ENCODE data around the gene SQSTM1.
"Not testable (repeated sequence)": the region's sequence is repeated elsewhere in the genome, so short reads cannot be mapped to it uniquely, and the experiment has no call there.

Gene SQSTM1

DNA sequence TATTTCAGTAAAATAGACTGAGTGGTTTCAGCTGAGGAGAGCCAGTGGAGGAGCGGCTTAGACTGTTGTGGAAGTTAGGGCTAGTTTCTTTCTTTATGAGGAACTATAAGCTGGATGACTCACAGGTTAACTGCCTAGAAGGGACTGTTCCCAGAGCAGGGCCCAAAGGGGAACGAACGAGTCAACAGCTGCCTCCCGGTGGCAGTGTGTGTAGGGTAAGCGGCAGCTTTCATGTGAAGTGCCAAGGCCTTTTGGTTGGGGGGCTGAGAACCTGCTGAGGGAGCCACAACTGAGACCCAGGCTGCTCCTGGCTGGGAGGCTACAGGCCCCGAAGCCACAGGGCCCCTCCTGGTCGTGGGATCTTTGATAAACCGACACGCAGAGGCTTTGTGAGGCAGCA, 7.0 kb downstream of the SQSTM1 start:
- no peak for DNase-seq

DNA sequence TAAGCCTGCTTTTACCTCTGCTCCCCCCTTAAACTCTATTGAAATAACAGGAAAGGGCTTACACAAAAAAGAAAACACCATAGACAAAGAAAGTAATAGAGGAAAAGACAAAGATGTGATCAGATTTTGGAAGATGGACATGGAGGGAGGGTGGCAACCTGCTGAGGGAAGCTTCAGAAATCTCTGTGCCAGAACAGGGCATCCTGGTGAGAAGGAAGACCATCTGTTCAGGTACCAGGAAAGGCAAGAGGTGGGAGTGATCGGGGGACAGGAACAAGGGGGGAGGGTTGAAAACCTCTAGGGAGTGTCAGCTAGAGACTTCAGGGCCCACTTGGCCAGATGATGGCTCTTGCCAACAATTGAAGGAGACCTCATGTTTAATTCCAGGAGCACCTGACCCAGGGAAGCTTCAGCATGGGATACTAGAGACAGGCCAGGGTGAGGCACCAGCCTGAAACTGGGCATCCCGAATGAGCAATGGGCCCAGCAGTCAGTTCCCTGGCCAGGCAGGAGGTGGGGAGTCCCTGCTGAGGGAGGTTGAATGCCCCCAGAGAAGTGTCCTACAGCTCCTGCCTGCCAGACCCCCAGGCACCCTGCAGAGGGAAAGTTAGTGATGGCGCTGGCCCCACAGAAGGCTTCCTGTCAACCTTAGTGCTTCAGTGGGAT, 8.2 kb downstream of the SQSTM1 start:
- peak; percentile 44 for DNase-seq

- no peak for DNase-seq
These were observed 9.2 kb downstream of the SQSTM1 start for GRCh38 chr5:179829732-179830435.

DNA sequence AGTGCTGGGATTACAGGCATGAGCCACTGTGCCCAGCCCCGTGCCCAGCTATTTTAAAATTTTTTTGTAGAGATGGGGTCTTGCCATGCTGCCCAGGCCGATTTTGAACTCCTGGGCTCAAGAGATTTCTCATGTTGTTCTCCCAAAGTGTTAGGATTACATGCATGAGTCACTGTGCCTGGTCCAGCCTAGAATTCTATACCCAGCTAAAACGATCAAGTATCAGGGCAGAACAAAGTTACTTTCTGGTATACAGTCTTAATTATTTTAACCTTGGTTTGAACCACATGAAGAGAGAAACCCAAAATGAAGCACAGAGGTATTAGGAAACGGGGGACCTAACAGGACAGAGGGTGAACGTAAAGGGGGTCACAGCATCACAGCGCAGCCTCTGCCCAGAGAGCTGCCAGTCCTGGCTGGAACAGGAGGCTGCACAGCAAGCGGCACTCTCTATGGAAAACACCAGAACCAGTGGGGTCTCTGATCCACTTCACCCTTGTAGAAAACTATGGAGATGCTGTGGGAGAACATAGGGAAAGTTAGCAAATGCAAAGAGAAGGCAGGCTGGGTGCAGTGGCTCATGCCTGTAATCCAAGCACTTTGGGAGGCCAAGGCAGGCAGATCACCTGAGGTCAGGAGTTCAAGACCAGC, 10.2 kb downstream of the SQSTM1 start:
- no peak for DNase-seq

DNA sequence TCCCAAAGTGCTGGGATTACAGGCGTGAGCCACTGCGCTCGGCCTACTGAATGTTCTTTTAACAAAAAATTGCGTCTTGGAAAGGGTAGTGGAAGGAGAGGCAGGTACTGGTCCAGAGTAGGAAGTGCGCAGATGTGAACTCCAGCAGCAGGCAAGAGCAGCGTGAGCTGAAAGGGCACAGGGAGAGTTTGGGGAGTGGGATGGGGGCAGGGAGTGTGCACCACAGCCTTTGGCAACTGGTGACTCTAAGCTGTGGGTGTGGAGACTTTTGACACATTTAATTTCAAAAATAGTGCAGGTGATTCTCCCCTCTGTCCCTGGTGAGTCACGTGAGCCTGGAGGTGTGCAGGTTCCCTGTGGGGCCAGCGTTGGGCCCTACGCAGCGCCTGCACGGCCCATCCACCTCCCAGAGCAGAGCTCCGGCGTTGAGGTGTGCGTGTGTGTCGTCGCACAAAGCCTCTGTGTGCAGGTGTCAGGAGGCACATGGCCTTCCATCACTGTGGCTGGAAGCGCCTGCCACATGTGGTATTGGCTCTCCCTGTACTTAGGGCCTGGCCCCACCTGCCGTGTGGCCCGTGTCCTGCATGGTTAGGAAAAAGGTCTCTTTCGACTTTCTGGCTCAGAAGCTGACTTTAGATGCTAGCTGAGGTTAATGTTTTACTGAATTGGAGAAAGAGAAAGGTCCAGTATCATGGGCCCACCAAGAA, 11.5 kb downstream of the SQSTM1 start:
- no peak for DNase-seq

DNA sequence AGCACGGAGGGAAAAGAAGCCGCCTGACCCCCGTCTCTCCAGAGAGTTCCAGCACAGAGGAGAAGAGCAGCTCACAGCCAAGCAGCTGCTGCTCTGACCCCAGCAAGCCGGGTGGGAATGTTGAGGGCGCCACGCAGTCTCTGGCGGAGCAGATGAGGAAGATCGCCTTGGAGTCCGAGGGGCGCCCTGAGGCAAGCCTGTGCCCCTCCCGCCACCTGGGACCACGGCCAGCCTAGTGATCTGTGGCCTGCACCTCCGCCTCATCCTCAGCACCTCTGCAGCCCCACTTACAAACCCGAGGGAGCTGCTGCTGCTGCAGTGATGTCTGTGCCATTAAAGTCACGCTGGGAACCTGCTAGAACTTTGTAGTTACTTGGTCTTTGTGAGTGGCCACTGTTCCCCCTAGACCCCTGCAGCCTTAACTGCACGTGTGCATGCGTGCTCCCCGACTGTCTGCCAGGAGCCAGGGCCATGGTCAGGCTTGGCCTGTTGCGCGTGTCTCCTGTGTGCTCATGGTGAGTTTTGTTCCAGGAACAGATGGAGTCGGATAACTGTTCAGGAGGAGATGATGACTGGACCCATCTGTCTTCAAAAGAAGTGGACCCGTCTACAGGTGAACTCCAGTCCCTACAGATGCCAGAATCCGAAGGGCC, 12.5 kb downstream of the SQSTM1 start:
- DNase-seq = no peak

DNA sequence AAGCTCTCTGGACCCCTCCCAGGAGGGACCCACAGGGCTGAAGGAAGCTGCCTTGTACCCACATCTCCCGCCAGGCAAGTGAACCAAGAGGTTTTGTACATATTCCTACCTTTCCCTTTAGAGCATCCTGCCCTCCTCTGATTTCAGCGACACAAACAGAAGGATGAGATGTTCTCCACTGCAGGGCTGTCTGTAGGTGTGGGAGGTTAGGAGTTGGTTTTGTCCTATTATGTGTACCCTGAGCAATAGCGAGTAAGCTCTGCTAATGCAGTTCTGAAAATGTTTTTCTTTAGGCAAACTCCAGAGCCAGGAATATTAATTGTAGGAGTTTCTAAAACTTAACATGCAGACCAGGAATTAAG, 13.0 kb downstream of the SQSTM1 start:
- DNase-seq = no peak

- no peak for DNase-seq
These were observed 13.4 kb downstream of the SQSTM1 start for GRCh38 chr5:179834120-179834519.

DNA sequence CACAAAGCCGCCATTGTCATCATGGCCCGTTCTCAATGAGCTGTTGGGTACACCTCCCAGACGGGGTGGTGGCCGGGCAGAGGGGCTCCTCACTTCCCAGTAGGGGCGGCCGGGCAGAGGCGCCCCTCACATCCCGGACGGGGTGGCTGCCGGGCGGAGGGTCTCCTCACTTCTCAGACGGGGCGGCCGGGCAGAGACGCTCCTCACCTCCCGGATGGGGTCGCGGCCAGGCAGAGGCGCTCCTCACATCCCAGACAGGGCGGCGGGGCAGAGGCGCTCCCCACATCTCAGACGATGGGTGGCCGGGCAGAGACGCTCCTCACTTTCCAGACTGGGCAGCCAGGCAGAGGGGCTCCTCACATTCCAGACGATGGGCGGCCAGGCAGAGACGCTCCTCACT, 14.2 kb downstream of the SQSTM1 start:
- DNase-seq = not testable (repeated sequence)

GRCh38 chr5:179836225-179837019, 15.7 kb downstream of the SQSTM1 start:
- peak; percentile 31 for DNase-seq

DNA sequence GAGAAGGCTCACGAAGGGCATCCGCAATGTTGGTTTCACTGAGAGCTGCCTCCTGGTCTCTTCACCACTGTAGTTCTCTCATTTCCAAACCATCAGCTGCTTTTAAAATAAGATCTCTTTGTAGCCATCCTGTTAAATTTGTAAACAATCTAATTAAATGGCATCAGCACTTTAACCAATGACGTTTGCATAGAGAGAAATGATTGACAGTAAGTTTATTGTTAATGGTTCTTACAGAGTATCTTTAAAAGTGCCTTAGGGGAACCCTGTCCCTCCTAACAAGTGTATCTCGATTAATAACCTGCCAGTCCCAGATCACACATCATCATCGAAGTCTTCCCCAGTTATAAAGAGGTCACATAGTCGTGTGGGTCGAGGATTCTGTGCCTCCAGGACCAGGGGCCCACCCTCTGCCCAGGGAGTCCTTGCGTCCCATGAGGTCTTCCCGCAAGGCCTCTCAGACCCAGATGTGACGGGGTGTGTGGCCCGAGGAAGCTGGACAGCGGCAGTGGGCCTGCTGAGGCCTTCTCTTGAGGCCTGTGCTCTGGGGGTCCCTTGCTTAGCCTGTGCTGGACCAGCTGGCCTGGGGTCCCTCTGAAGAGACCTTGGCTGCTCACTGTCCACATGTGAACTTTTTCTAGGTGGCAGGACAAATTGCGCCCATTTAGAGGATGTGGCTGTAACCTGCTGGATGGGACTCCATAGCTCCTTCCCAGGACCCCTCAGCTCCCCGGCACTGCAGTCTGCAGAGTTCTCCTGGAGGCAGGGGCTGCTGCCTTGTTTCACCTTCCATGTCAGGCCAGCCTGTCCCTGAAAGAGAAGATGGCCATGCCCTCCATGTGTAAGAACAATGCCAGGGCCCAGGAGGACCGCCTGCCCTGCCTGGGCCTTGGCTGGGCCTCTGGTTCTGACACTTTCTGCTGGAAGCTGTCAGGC, 16.6 kb downstream of the SQSTM1 start:
- no peak for DNase-seq

- DNase-seq = no peak
These were observed 18.9 kb downstream of the SQSTM1 start for GRCh38 chr5:179839328-179840256.

DNA sequence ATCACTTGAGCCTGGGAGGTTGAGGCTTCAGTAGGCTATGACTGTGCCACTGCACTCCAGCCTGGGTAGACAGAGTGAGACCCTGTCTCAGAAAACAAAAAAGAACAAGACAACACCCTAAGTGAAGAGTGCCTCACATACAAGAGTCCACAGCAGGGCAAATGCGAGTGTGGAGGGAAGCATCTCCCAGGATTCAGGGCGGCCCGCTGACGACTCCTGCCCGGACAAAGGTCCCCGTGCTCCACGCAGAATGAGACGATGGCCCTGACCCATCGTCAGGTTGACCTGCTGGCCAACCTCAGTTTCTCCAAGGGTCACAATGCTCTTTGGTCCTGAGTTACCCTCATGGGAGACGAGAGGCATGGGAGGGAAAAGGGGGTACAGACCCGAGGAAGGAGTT, 19.6 kb downstream of the SQSTM1 start:
- DNase-seq = no peak

GRCh38 chr5:179840766-179841165, 20.1 kb downstream of the SQSTM1 start:
- DNase-seq = no peak

GRCh38 chr5:179841621-179842020, 20.9 kb downstream of the SQSTM1 start:
- no peak for DNase-seq

DNA sequence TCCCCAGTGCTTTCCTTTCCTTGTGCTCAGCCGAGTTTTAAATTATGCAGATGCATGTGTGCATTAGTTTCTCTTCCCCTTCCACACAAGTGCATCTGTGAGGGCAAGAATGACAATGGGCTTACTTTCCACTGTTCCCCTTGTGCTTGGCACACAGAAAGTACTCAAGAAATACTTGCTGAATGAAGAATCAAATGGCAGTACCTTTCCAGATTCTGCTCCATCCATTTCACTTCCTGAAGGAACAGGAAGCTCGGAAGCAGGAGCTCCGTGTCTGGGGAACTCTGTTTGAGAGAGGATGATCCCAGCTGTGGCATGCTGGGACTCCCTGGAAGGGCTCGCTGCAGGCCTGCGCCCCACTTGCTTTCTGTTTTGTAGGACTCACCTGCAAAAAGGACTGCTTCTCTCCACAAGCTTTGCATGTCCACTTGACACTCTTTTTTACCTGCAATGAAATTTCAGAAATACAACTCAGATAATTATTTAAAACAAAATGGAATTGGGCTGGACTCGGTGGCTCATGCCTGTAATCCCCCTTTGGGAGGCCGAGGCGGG, 32.4 kb downstream of the SQSTM1 start:
- DNase-seq = no peak

DNA sequence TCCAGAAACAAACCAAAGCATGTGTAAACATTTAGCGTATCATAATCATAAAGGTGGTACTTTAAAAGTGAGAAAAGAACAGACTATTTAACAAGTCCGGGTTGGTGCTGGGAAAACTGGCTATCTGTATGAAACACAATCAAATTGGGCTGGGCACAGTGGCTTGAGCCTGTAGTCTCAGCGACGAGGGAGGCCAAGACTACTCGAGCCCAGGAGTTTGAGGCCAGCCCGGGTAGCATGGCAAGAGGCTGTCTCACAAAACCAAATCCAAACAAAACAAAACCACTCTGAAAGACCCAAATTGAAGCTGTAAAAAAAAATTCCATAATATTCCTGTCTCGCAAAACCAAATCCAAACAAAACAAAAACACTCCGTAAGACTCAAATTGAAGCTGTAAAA, 33.7 kb downstream of the SQSTM1 start:
- DNase-seq = no peak

- DNase-seq = peak; percentile 78
These were observed 37.5 kb downstream of the SQSTM1 start for GRCh38 chr5:179858241-179858585.

- DNase-seq = peak; percentile 99
These were observed 38.1 kb downstream of the SQSTM1 start, which contains the start of gene MRNIP for GRCh38 chr5:179858586-179859427. Gene MRNIP (minus strand): TSS chr5:179858817. CDS start chr5:179858796, 21 bp downstream.
